ENCODE measurements around the gene USP15.

USP15 gene

GRCh38 chr12:62261876-62262517 lies 1.8 kb downstream of the USP15 start:
- no peak for DNase-seq (ENCODE audit: low read depth)
- TF ChIP-seq CTCF (conservative IDR thresholded peaks at IDR 0.05; ENCODE audit: low read depth, low read length): no peak
- no peak overlapping the region for H3K4me3 ChIP-seq (ENCODE audit: low read length)

GRCh38 chr12:62263232-62263631 lies 3.0 kb downstream of the USP15 start:
- DNase-seq (ENCODE audit: low read depth): no peak
- H3K4me3 ChIP-seq (ENCODE audit: low read length): no peak overlapping the region
- no peak for TF ChIP-seq CTCF (conservative IDR thresholded peaks at IDR 0.05; ENCODE audit: low read depth, low read length)

- no peak overlapping the region for H3K4me3 ChIP-seq (ENCODE audit: low read length)
- DNase-seq (ENCODE audit: low read depth): no peak
- TF ChIP-seq CTCF (conservative IDR thresholded peaks at IDR 0.05; ENCODE audit: low read depth, low read length): no peak
Observed at GRCh38 chr12:62263966-62264365, 3.8 kb downstream of the USP15 start.

- no peak for TF ChIP-seq CTCF (conservative IDR thresholded peaks at IDR 0.05; ENCODE audit: low read depth, low read length)
- no peak for DNase-seq (ENCODE audit: low read depth)
- H3K4me3 ChIP-seq (ENCODE audit: low read length): no peak overlapping the region
Observed at GRCh38 chr12:62264706-62265105, 4.5 kb downstream of the USP15 start.

GRCh38 chr12:62265511-62265910 lies 5.3 kb downstream of the USP15 start:
- no peak for DNase-seq (ENCODE audit: low read depth)
- no peak for TF ChIP-seq CTCF (conservative IDR thresholded peaks at IDR 0.05; ENCODE audit: low read depth, low read length)
- no peak overlapping the region for H3K4me3 ChIP-seq (ENCODE audit: low read length)

- no peak for DNase-seq (ENCODE audit: low read depth)
- TF ChIP-seq CTCF (conservative IDR thresholded peaks at IDR 0.05; ENCODE audit: low read depth, low read length): no peak
- no peak overlapping the region for H3K4me3 ChIP-seq (ENCODE audit: low read length)
Observed at GRCh38 chr12:62267026-62267425, 6.8 kb downstream of the USP15 start.

GRCh38 chr12:62267480-62267879 lies 7.3 kb downstream of the USP15 start:
- H3K4me3 ChIP-seq (ENCODE audit: low read length): no peak overlapping the region
- TF ChIP-seq CTCF (conservative IDR thresholded peaks at IDR 0.05; ENCODE audit: low read depth, low read length): no peak
- no peak for DNase-seq (ENCODE audit: low read depth)

All from retinal pigment epithelial cell (primary cell).